Vagina (tissue), 2 donors: ENCODE measurements around the gene IP6K2.

Experiments used
- CTCF ChIP-seq, 3 experiments: fragments of 450-650 bp in 2 of 3; fragments of 200-600 bp in 1 of 3; sonication (generic) in 1 of 3; IDR thresholded peaks; one replicate each; pipeline ENCODE4 v1.5.1; 2017 to 2019; ENCODE audit warnings: antibody characterized with exemption in 3 of 3, mild to moderate bottlenecking in 2 of 3, moderate library complexity in 2 of 3
- POLR2A ChIP-seq, 2 donors: fragments of 450-650 bp; IDR thresholded peaks; one replicate each; pipeline ENCODE4 v1.6.1; 2017; ENCODE audit warnings: antibody characterized with exemption in 2 of 2, mild to moderate bottlenecking in 2 of 2, moderate library complexity in 2 of 2

GRCh38 chr3:48655063-48655462 is 62.0 kb downstream of the IP6K2 start:
- TF ChIP-seq POLR2A (IDR thresholded peaks at IDR 0.05) (no peak), CTCF (IDR thresholded peaks at IDR 0.05) (no peak)
